HG02885 (cell line): ENCODE measurements around the gene UBE2L5.
A peak's percentile ranks its signal among the peaks of the same experiment; 100 is the strongest.
"Not testable (repeated sequence)": the region's sequence is repeated elsewhere in the genome, so short reads cannot be mapped to it uniquely, and the experiment has no call there.

ENCODE experiments used
- ATAC-seq: cut with Tn5 transposase; IDR thresholded peaks from one replicate; pipeline ENCODE4 v1.9.1; 2021; ENCODE audit warnings: mild to moderate bottlenecking; ENCODE audit not compliant: unreplicated experiment, poor library complexity

Gene UBE2L5

DNA sequence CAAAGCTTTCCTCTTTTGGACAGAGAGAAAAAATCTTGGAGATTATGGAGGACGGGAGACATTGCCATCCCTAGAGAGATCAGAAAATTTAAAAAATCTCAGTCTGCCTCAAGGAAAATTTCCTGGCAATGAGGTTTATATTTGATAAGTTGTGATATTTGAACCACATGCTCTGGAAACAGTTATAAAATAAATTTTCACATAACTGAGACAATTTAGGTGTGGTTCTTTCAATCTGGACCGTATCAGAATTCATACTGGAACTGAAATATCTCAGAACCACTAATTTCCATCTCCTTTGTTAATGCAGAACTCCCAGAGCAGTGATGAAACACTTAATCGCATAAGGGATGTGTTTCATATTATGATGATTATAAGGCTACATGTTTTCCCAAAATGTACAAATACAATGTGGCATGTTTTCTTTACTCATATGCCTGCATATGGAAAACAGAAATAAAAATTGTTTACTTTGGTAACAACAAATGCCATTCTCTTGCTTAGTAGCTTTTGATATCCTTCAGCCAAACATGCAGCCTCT, 13.7 kb downstream of the UBE2L5 start:
- no peak for ATAC-seq

DNA sequence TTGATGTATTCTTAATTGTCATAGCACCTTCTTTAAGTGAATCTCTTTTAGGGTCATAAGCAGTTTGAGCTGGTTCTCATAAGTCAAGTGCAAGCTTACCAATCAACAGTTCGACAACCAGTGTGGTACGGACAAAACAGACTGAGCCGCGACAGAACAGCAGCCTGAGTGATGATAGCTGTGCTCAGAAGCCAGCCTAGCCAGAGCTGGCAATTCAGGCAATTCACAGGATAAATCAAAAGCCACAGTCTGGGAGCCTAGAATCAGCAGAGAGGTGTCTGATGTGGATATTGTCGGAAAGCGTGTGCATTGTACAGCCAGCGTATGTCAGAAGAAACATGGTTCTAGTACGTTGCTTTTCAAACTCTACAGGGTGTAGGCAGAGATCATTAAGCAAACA, 14.9 kb downstream of the UBE2L5 start:
- ATAC-seq = no peak

DNA sequence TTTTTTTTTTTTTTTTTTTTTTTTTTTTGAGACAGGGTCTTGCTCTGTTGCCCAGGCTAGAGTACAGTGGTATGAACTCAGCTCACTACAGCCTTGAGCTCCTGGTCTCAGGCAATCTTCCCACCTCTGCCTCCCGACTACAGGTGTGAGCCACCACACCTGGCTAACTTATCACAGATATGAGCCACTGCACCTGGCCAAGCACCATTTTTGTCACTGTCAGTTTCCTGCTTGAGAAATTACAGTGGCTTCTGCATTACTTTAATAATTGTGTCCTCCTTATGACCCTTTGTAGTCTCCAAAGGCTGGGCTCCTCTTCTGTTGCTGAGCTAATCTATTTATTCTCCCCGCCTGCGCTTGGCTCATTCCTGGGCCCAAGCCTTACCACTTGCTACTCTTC, 16.0 kb downstream of the UBE2L5 start:
- no peak for ATAC-seq

DNA sequence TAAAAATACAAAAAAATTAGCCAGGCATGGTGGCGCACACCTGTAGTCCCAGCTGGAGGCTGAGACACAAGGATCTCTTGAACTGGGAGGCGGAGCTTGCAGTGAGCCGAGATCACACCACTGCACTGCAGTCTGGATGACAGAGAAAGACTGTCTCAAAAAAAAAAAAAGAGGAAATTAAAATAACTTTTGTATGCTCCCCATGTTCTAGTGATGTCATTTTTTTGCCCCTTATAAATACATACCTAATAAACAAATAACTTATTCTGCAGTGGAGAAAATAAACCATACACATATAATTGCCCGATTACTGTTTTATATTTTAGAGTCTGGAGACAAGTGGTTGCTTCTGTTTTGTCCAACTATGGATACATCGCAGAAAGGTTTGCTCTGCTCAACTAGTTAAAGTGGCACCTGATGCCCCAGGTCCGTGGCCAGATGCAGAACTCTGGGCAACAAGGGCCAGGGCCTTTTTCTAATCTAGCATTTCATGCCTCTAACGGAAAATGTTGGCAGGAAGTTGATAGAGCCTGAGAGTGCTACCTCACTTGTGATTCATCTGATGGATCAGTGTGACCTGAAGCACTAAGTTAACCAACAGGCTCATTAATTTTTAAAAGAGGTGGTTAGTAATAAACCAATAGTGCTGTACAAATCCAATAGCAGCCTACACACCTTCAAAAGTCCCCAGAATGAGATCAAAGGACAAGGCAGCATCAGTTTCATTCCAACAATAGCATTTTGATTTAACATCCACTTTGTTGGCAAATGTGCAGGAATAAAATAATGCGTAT, 18.8 kb downstream of the UBE2L5 start:
- no peak for ATAC-seq

DNA sequence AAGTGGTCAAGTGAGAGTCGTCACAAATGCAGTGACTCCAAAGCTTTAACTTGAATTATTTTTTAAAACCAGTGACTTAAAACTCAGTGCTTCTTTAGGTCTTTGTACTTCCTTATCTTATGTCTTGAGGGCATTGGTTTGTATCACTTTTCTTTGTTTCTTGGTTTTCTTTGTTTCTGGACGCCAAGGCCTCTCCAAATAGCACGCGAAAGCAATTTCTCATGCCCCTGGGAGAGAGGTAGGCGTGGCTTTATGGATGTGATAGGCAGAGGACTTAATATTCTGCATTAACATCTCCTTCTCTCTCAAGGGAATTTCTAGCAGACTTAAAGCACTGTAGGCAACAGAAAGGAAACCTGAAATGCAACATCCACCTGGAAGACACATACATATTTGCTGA, 20.6 kb downstream of the UBE2L5 start:
- ATAC-seq = no peak

DNA sequence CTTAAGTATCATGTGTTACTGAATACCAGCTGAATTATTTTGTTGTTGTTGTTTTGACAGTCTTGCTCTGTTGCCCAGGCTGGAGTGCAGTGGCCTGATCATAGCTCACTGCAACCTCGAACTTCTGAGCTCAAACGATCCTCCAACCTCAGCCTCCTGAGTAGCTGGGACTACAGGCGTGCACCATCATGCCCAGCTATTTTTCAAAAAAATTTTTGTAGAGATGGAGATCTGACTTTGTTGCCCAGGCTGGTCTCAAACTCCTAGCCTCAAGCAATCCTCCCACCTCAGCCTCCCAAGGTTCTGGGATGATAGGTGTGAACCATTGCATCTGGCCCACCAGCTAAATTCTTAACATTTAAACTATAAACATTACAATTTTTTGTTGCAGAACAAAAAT, 21.2 kb downstream of the UBE2L5 start:
- not testable (repeated sequence) for ATAC-seq

DNA sequence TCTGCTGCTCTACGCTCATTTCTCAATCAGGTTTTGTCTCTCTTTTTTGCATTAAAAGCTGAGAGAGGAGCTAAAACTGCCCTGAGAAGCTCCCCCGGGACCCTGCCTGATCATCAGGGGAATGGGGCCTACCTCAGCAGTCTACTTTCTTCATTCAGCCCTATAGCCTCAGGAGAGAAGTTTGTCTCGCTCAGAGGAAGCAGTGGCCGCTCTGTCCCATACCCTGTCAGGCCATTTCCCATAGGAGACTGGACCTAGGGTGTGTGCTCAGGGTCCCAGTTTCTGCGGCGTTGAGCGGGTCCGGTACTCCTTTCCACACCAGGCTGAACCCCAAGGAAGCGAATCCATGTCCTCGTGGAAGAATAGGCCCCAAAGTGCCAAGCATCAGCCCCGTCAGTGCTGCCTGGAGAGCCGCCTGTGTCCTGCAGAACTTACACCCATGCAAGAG, 21.7 kb downstream of the UBE2L5 start:
- ATAC-seq = peak; percentile 58

DNA sequence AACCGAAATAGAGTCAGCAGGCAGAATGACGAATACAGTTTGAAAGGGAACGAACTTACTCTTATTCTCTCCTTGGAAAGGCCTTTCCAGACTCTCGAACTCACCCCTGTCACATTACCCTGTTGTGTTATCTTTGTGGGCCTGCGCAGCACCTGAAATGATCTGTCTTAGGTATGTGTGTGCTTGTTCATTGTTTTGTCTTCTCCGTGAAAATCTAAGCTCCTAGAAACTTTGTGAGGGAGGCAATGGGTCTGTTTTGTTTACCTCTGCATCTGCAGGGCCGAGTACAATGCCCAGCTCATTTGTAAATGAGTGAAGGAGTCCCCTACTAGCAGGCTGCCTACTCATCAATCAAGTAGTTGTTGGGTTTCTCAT, 23.8 kb downstream of the UBE2L5 start:
- ATAC-seq = no peak

DNA sequence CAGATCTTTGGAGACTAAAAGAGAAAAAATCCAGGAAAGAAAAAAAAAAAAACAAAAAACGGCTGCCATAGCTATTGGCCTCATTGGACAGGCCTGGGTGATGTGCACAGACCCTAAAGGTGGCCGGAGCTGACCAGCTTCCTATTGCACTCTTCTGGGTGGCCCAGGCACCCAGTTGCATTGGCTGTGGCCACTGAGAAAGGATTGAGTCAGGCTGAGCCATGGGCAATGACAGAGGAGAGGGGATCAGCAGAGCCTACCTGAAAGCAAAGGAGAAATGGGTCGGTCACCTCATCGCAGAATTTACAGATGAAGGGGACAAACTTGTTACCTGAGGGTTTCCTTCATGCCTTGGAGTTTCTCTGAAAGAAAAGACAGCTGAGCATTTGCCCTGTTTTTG, 26.1 kb downstream of the UBE2L5 start:
- ATAC-seq = no peak

DNA sequence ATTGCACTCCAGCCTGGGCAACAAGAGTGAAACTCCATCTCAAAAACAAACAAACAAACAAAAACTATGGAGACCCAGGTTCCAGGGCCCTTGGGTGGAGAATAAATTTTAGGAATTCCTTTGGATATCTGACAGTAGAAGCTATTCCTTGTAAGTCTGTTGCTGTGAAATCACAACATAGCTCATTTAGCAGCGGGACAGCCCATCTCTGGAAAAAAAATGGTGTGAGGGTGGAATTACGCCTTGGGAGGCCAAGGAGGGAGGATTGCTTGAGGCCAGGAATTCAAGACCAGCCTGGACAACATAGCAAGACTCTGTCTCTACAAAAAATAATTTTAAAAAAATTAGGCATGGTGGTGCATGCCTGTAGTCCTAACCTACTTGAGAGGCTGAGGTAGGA, 27.8 kb downstream of the UBE2L5 start:
- ATAC-seq = no peak

DNA sequence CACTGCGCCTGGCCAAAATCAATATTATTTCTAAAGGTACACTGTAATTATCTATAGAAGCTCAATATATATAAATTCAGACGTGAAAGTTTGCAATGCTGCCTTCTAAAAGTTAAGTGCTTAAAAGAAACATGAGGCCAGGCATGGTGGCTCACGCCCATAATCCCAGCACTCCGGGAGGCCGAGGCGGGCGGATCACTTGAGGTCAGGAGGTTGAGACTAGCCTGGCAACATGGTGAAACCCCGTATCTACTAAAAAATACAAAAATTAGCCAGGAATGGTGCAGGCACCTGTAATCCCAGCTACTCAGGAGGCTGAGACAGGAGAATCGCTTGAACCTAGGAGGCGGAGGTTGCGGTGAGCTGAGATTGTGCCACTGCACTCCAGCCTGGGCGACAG, 29.2 kb downstream of the UBE2L5 start:
- not testable (repeated sequence) for ATAC-seq

DNA sequence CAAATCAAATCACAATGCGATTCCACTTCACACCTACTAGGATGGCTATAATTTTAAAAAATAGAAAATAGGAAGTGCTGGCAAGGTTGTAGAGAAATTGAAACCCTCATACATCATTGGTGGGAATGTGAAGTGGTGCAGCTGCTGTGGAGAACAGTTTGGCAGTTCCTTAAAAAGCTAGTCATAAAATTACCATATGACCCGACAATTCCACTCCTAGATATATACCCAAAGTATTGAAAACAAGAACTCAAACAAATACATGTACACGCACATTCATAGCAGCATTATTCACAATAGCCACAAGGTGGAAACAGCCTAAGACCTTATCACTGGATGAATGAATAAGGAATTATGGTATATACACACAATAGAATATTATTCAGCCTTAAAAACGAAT, 31.4 kb downstream of the UBE2L5 start:
- no peak for ATAC-seq

DNA sequence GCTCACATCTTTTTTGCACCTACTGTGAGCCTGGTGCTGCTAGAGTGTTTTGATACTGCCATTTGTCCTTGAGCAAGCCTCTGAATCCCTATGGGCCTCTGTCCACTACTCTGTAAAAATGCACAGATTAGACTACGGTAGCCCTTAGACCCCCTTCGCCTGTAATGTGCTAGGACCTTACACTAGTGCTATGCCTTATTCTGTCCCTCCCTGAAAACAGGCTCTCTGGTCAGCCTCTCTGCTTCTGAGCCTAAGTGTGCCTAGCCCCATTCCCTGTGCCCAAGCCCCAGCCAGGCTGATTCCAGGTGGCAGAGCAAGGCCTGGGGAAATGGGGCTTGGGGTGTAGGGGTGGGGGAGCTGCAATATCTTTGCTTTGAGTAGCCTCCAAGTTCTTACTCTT, 32.7 kb downstream of the UBE2L5 start:
- no peak for ATAC-seq

DNA sequence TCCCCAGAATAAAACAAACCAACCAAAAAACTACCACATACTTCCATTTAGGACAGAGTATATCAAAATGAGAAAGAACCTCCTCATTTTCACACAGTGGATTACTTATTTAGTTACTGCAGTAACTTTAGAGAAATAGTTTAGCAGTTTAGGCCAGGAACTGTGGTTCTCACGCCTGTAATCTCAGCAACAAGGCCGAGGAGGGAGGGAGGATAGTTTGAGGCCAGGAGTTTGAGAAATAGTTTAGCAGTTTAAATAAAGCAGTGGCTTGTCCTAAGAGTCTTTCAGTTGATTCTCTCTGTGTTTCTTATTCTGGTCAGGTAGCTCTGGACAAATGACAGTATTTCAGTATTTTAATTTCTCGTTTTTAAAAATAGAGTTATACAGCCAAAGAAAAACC, 34.0 kb downstream of the UBE2L5 start:
- ATAC-seq = no peak

DNA sequence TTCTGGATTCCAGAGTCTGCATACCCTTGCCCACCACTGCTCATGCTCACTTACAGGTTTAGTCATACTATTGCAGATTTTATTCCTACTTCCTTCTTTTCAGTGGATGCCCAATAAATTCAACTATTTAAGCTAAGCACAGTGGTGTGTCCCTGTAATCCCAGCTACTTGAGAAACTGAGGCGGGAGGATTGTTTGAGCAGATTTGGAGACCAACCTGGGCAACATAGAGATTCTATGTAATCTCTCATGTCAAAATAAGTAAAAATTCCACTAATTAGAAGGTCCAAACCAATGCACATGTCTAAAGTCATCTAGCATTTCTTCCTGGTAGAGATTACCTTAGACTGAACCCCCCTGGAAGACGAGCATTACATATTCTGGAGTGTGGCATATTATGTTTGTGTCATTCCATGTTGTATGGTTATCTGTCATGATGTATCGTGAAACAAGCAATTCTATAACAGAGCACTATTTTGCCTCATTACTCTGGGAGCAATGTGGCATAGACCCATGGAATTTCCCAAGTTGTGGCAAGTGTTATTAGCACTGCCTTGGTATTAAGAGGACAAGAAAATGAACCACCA, 35.1 kb downstream of the UBE2L5 start:
- no peak for ATAC-seq

DNA sequence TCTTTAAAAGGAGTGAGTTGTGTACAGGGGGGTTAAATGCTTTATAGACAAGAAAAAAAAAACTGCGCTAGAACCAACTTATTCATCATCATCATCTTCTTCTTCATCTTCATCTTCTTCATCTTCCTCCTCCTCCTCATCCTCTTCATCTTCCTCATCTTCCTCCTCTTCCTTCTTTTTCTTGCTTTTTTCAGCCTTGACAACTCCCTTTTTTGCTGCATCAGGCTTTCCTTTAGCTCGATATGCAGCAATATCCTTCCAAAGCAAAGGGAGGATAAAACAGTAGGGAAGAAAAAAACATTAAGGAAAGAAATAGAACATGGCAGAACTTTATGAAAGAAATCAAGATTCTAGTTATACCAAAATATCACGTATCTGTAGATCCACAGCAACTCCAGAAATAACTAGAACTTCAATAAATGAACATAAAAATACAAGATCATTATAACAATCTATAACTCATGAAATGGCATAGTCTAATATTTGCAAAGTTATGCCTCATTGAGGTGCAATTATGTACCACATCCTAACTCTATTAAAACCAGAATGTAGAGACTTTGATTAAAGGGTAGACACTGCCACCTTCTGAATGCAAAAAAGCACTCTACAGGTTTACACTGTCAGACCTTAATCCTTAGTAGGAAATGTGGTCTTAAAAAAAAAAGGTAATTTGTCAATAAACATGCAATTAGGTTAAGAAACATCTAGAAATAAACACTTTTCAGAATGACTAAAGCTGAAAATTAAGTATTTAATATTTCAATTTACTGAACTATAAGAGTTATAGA, 39.2 kb downstream of the UBE2L5 start:
- not testable (repeated sequence) for ATAC-seq

DNA sequence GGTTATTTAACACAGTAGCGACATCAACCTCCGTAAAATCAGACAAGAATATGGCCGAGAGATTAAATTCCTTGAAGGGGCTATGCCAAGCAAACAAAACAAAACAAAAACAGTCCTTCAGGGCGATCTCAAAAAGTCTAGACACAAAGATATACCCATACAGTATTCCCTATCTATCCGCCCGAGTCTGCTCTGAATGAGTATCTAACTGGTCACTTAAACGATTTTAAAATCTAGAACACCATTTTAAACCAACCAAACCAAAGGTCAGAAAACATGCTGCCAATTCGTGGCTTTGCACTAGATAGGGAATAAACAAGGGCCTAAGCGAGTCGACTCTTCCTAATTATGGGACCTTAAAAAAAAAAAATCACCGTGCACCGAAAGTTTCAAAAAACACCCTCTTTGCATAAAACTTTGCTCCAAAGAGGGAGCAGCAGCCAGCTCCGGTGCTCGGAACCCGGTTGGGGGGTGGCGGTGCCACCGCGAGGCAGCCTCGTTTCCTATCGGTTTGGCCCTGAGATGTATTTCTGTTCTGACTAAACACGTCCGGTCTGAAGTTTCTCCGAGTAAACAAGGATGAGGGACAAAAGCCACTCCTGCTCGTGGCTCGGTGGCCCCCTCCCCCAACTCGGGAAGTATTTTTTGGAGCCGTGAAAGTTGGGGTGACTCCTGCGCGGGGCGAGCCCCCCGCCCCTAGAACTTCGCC, 41.6 kb downstream of the UBE2L5 start:
- peak; percentile 34 for ATAC-seq

DNA sequence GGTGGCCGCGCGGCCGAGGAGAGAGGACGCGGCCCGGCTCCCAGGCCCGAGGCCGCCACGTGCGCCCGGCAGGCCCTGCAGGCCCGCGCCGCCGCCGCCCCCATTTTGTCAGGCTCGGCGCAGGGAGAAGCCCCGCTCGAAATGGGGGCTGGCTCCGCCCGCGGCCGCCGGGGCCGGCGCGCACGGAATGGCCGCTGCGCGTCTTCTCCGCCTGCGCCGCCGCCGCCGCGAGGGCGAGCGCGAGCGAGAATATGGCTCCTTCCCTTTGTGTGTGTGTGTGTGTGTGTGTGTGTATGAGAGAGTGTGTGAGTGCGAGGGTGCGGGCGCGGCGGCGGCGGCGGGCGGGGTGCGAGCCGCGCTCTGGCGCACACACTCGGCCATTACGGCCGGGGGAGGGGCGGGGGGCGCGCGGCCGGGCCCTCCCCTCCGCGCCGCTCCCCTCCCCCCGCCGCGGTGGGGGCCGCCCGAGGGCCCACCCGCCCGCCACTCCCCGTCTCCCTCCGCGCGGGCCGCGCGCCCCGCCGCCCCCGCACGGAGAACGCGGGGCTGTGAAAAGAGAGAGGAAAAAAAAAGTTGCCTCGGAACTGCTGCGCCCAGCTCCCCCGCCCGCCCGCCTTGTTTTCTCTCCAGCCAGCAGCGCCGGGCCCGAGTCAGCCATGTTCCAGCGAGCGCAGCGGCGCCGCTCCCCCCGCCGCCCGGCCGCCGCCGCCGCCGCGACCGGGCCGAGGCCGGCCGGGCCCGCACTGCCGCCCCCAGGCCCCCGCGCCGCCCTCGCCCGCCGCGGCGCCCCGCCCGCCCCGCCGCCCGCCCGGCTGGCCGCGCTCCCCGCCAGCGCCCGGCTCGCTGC, 42.4 kb downstream of the UBE2L5 start:
- ATAC-seq = peak; percentile 33

DNA sequence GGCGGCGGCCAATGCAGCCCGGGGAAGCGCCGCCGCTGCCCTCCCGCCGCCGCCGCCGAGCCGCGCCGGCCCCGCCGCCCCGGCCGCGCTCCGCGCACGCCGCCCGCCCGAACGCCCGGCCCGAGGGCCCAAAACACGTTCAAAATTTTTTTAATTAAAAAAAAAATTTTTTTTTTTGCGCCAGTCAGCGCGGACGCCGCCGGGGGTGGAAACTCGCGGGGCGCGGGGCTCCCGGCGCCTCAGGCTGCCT, 43.0 kb downstream of the UBE2L5 start:
- no peak for ATAC-seq
